OCI-LY7 (cell line): ENCODE data around the gene PIGH.

ENCODE experiments used
- EZH2phosphoT487 ChIP-seq: fragments of 200-600 bp; sonication (generic); IDR thresholded peaks from 2 replicates; pipeline ENCODE4 v1.6.1; 2018; ENCODE audit warnings: low read depth, borderline replicate concordance, mild to moderate bottlenecking, mixed run types, antibody characterized with exemption, low read length, moderate library complexity, mixed read lengths
- TF ChIP-seq, protein P1 (sequence below): fragments of 200-600 bp; sonication (generic); conservative IDR thresholded peaks from 2 replicates; pipeline ENCODE4 v1.5.1; 2014; ENCODE audit warnings: mild to moderate bottlenecking, antibody characterized with exemption, low read length, moderate library complexity, mixed read lengths

DNA sequence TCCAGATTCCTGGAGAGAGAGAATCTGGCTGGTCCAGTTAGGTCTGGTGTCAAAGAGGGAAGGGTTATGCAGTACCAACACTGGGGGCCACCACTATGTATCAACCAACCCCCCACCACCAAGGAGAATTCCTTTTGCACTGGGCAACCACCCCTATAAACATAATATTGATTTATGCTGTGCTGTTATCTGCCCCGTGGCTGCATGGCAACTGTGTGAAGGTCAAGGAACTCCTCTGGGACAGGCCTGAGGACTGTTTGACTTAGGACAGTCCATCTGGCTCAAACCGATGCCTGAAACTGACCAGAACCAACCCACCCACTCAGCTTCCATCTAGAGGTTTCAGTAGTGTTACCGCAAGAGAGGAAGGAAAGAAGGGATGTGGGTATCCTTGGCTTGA lies 46.5 kb downstream of the PIGH start:
- TF ChIP-seq, protein P1, sequence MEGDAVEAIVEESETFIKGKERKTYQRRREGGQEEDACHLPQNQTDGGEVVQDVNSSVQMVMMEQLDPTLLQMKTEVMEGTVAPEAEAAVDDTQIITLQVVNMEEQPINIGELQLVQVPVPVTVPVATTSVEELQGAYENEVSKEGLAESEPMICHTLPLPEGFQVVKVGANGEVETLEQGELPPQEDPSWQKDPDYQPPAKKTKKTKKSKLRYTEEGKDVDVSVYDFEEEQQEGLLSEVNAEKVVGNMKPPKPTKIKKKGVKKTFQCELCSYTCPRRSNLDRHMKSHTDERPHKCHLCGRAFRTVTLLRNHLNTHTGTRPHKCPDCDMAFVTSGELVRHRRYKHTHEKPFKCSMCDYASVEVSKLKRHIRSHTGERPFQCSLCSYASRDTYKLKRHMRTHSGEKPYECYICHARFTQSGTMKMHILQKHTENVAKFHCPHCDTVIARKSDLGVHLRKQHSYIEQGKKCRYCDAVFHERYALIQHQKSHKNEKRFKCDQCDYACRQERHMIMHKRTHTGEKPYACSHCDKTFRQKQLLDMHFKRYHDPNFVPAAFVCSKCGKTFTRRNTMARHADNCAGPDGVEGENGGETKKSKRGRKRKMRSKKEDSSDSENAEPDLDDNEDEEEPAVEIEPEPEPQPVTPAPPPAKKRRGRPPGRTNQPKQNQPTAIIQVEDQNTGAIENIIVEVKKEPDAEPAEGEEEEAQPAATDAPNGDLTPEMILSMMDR, result no peak
- no peak for TF ChIP-seq EZH2phosphoT487
